HepG2 (cell line): ENCODE results near the gene CDK1. TPM values are rescaled to one million over a fixed set of nuclear protein-coding genes. Genes with fewer than 3 reads are reported as not detected.

Experiments
- BRCA1 ChIP-seq: sonication (generic); formaldehyde crosslinking; IDR thresholded peaks from 2 replicates; pipeline ENCODE4 v1.4.0; 2020; ENCODE audit warnings: missing genetic modification reagents
- EP300 ChIP-seq, 3 experiments: sonication (generic) in 1 of 3; formaldehyde crosslinking in 1 of 3; IDR thresholded peaks; 2 replicates each; pipeline versions ENCODE4 v1.5.1 to v1.6.1; 2011 to 2020; ENCODE audit warnings: low read depth in 2 of 3, low read length in 2 of 3, borderline replicate concordance in 1 of 3, improper control_type of control experiment in 1 of 3, mild to moderate bottlenecking in 1 of 3, missing genetic modification reagents in 1 of 3, moderate library complexity in 1 of 3
- HNRNPUL1 ChIP-seq: fragments of 200-400 bp; formaldehyde crosslinking; IDR thresholded peaks from 2 replicates; pipeline ENCODE4 v1.6.1; 2017; ENCODE audit warnings: low read depth, mild to moderate bottlenecking, low read length, moderate library complexity
- HOXA9 ChIP-seq: sonication (generic); formaldehyde crosslinking; IDR thresholded peaks from 2 replicates; pipeline ENCODE4 v1.8.1; 2022; ENCODE audit warnings: missing genetic modification reagents, mild to moderate bottlenecking, moderate library complexity, borderline replicate concordance
- IRX3 ChIP-seq: sonication (generic); formaldehyde crosslinking; IDR thresholded peaks from 2 replicates; pipeline ENCODE4 v1.8.1; 2023; ENCODE audit warnings: mild to moderate bottlenecking, low read depth, missing genetic modification reagents, borderline replicate concordance
- KMT2B ChIP-seq: IDR thresholded peaks from 2 replicates; pipeline ENCODE4 v1.6.1; 2016; ENCODE audit warnings: missing genetic modification reagents, missing compliant biosample characterization
- LRRFIP1 ChIP-seq: sonication (generic); formaldehyde crosslinking; conservative IDR thresholded peaks from 2 replicates; pipeline ENCODE4 v1.4.0; 2020; ENCODE audit warnings: missing genetic modification reagents
- MYC ChIP-seq: sonication (generic); formaldehyde crosslinking; IDR thresholded peaks from 2 replicates; pipeline ENCODE4 v1.9.0; 2021; ENCODE audit warnings: missing genetic modification reagents, borderline replicate concordance
- RELA ChIP-seq: sonication (generic); formaldehyde crosslinking; IDR thresholded peaks from 2 replicates; pipeline ENCODE4 v1.4.0; 2020; ENCODE audit warnings: missing genetic modification reagents
- SP140L ChIP-seq: sonication (generic); formaldehyde crosslinking; IDR thresholded peaks from 2 replicates; pipeline ENCODE4 v1.4.0; 2020; ENCODE audit warnings: missing genetic modification reagents, borderline replicate concordance
- THAP11 ChIP-seq: IDR thresholded peaks from 2 replicates; pipeline ENCODE4 v1.6.1; 2016; ENCODE audit warnings: missing biosample characterization, missing genetic modification reagents
- ZBTB40 ChIP-seq, 2 experiments: fragments of 450-650 bp in 1 of 2; sonication (generic) in 1 of 2; formaldehyde crosslinking in 1 of 2; IDR thresholded peaks; 2 replicates each; pipeline versions ENCODE4 v1.6.1 to v1.8.0; 2016 to 2022; ENCODE audit warnings: antibody characterized with exemption in 1 of 2, mild to moderate bottlenecking in 1 of 2, missing genetic modification reagents in 1 of 2
- ZNF432 ChIP-seq: sonication (generic); formaldehyde crosslinking; IDR thresholded peaks from 2 replicates; pipeline ENCODE4 v1.5.0; 2020; ENCODE audit warnings: missing genetic modification reagents, mild to moderate bottlenecking, borderline replicate concordance
- ZNF878 ChIP-seq: sonication (generic); formaldehyde crosslinking; IDR thresholded peaks from 2 replicates; pipeline ENCODE4 v1.8.1; 2023; ENCODE audit warnings: mild to moderate bottlenecking, missing genetic modification reagents, moderate library complexity
- ZSCAN5A ChIP-seq: sonication (generic); formaldehyde crosslinking; IDR thresholded peaks from 2 replicates; pipeline ENCODE4 v1.8.0; 2022; ENCODE audit warnings: mild to moderate bottlenecking, missing genetic modification reagents, borderline replicate concordance
- polyA plus RNA-seq, 8 experiments: library from polyadenylated mRNA; depleted of rRNA in 3 of 8; stranded (reverse) in 7 of 8; unstranded in 1 of 8; fragments of >200 nt; fragmentation: Illumina TruSeq in 4 of 8; extraction: Trizol in 4 of 8; gene quantifications; 2 replicates each; pipeline versions ENCODE4 v1.2.1 to v1.2.3, GENCODE V29; 2011 to 2016; ENCODE audit warnings: low read depth in 4 of 8, missing spikeins in 1 of 8, mixed read lengths in 1 of 8; ENCODE audit not compliant: insufficient read depth in 1 of 8
- total RNA-seq, 5 experiments: library from RNA; depleted of rRNA; stranded (reverse); fragments of >200 nt; fragmentation: Illumina TruSeq; extraction: Trizol; gene quantifications; 2 replicates each; pipeline ENCODE4 v1.2.3, GENCODE V29; 2016; ENCODE audit warnings: low read depth in 1 of 5

The CDK1 gene
- total and polyA plus RNA-seq, 2 of the 13 experiments (the other 11 are each of a cell fraction or from before 2014, with no cell fraction given) = 42.6 to 132 TPM

GRCh38 chr10:60778214-60778970, at the start of gene CDK1 (continued):
- TF ChIP-seq ZNF878 (CRISPR knock-in tag) (peak; percentile 99), HNRNPUL1 (no peak), ZBTB40 (IDR thresholded peaks at IDR 0.05) (no peak), ZBTB40 (CRISPR knock-in tag; IDR thresholded peaks at IDR 0.05) (no peak), LRRFIP1 (CRISPR knock-in tag) (no peak), THAP11 (CRISPR knock-in tag) (peak; percentile 60), SP140L (CRISPR knock-in tag) (no peak), HOXA9 (CRISPR knock-in tag) (0 out of 2 replicates have a peak, but pooled peaks have one; percentile 43), BRCA1 (no peak), IRX3 (CRISPR knock-in tag) (peak; percentile 95), KMT2B (peak; percentile 81), ZSCAN5A (CRISPR knock-in tag) (peak; percentile 28; the same call in 1 of the 2 replicates), ZNF432 (CRISPR knock-in tag) (no peak), RELA (CRISPR knock-in tag) (no peak), EP300 (IDR thresholded peaks at IDR 0.05; ENCODE audit: low read depth in 2 of 2, low read length in 2 of 2) (no peak; a peak in 1 of 4 replicates), EP300 (CRISPR knock-in tag; IDR thresholded peaks at IDR 0.05; ENCODE audit: borderline replicate concordance) (no peak), MYC (CRISPR knock-in tag) (peak; percentile 52; the same call in 1 of the 2 replicates)
